ENCODE measurements around the gene PAX2. TPM values are rescaled to one million over a fixed set of nuclear protein-coding genes. Genes with fewer than 3 reads are reported as not detected.

PAX2 gene
- total RNA-seq, 6 experiments from 2014 or later, result not detected

GRCh38 chr10:100863433-100863832 is 118.1 kb downstream of the PAX2 start:
- no peak overlapping the region for H3K4me3 Mint-ChIP-seq
- no peak for DNase-seq
- no peak overlapping the region for H3K27ac Mint-ChIP-seq
- no peak for TF ChIP-seq CTCF (IDR thresholded peaks at IDR 0.05)
- peaks cover 59% of the 10 kb centered on the region for H3K27me3 Mint-ChIP-seq (ENCODE audit: insufficient read depth)
- H3K4me1 Mint-ChIP-seq (ENCODE audit: low read depth), result peaks cover 6% of the 10 kb centered on the region; the same call in 1 of the 2 replicates
- no peaks in the 10 kb centered on the region for H3K9me3 Mint-ChIP-seq
- H3K36me3 Mint-ChIP-seq (ENCODE audit: low read depth), result no peaks in the 10 kb centered on the region

DNA sequence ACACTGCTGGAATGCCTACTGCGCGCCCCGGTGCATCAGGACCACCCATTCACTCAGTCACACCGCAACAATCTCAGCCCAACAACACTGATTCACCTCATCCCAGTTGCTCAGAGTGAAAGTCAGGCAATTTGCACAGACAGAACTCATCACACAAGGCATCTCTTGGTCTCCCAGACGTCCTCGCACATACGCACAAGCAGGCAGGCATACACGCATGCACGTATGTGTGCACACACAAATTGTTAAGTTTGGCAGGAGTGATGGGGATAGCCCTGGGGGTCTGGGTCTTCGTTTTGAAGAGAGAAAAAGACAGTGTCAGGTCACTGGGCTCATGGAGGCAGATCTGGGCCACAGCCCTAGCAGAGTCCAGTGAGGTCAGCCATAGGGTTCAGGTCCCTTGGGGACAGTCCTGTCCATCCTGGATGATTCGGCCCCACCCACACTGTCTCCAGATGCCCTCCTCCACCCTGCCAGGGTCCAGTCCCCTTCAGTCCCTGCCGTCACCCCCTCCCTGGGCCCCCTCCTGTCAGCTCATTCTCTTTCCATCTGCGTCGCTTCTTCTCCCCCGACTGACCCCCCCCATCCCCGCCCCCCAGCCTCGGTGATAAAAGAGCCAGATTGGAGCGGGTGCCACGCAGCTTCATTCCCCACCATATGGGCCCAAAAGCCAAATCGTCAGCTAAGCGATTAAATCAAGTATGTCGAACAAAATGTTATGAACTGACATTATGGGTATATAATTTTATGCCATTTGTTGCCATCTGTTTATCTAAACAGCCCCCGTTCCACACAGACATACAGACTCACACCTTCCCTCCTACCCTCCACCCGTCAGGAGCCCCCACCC is 118.9 kb downstream of the PAX2 start:
- Mint-ChIP-seq H3K27ac (no peak overlapping the region), H3K27me3 (ENCODE audit: insufficient read depth) (peaks cover 58% of the 10 kb centered on the region), H3K9me3 (no peaks in the 10 kb centered on the region), H3K4me3 (no peak overlapping the region), H3K36me3 (ENCODE audit: low read depth) (no peaks in the 10 kb centered on the region), H3K4me1 (ENCODE audit: low read depth) (peaks cover 6% of the 10 kb centered on the region; the same call in 1 of the 2 replicates)
- no peak for DNase-seq
- no peak for TF ChIP-seq CTCF (IDR thresholded peaks at IDR 0.05)

GRCh38 chr10:100864978-100865377 is 119.6 kb downstream of the PAX2 start:
- DNase-seq, result no peak
- Mint-ChIP-seq H3K4me3 (no peak overlapping the region), H3K4me1 (ENCODE audit: low read depth) (peaks cover 6% of the 10 kb centered on the region; the same call in 1 of the 2 replicates), H3K27ac (no peak overlapping the region), H3K27me3 (ENCODE audit: insufficient read depth) (peaks cover 57% of the 10 kb centered on the region), H3K9me3 (no peaks in the 10 kb centered on the region), H3K36me3 (ENCODE audit: low read depth) (no peaks in the 10 kb centered on the region)
- no peak for TF ChIP-seq CTCF (IDR thresholded peaks at IDR 0.05)

DNA sequence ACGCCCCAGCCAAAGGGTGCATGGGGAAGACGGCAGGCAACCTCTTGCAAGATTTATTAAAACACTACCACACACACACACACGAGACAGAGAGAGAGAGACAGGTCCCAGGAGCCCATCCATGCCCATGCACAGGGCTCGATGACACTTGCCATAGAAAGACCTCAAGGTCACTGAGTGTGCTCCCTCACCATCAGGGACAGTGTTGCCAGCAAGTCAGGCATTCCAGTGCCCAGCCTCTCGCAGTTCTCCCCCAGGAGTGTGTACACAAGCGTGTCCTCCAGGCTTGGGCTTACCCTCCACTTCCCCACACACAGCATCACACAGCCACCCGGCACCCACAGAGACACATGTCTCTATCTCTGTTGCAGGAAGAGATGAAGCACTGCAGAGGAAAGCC is 120.6 kb downstream of the PAX2 start:
- H3K36me3 Mint-ChIP-seq (ENCODE audit: low read depth), result no peaks in the 10 kb centered on the region
- peak overlapping the region; percentile 20; the same call in 1 of the 2 replicates for H3K4me3 Mint-ChIP-seq
- H3K27ac Mint-ChIP-seq, result no peak overlapping the region
- no peaks in the 10 kb centered on the region for H3K9me3 Mint-ChIP-seq
- TF ChIP-seq CTCF (IDR thresholded peaks at IDR 0.05), result no peak
- H3K4me1 Mint-ChIP-seq (ENCODE audit: low read depth), result peaks cover 8% of the 10 kb centered on the region; the same call in 1 of the 2 replicates
- peaks cover 47% of the 10 kb centered on the region for H3K27me3 Mint-ChIP-seq (ENCODE audit: insufficient read depth)
- DNase-seq, result no peak

- peaks cover 44% of the 10 kb centered on the region for H3K27me3 Mint-ChIP-seq (ENCODE audit: insufficient read depth)
- H3K9me3 Mint-ChIP-seq, result no peaks in the 10 kb centered on the region
- peak overlapping the region; percentile 20; the same call in 1 of the 2 replicates for H3K4me3 Mint-ChIP-seq
- H3K36me3 Mint-ChIP-seq (ENCODE audit: low read depth), result no peaks in the 10 kb centered on the region
- TF ChIP-seq CTCF (IDR thresholded peaks at IDR 0.05), result no peak
- H3K4me1 Mint-ChIP-seq (ENCODE audit: low read depth), result peaks cover 14% of the 10 kb centered on the region
- no peak overlapping the region for H3K27ac Mint-ChIP-seq
- no peak for DNase-seq
Measured at GRCh38 chr10:100866575-100867098, 121.3 kb downstream of the PAX2 start.
